GM23338 (cell line): Measurements from ENCODE around the gene LOXL4. TPM values are rescaled to one million over a fixed set of nuclear protein-coding genes. Genes with fewer than 3 reads are reported as not detected.

ENCODE experiments used
- ATAC-seq: fragments of 200-7000 bp; cut with Tn5 transposase; 3 replicates; pipeline ENCODE4 v1.9.1; 2020
- DNase-seq: peaks from one replicate; pipeline ENCODE4 v3.0.0-alpha.2; 2015; ENCODE audit warnings: low spot score
- H2AFZ ChIP-seq: fragments of 200-600 bp; sonication (generic); 2 replicates; pipeline ENCODE4 v1.8.0; 2016; ENCODE audit warnings: antibody characterized with exemption, mild to moderate bottlenecking, moderate library complexity
- H3F3A ChIP-seq: fragments of 200-600 bp; sonication (generic); replicated peaks from 2 replicates; pipeline ENCODE4 v1.8.0; 2017; ENCODE audit warnings: antibody characterized with exemption, mixed run types, low read depth
- H3K27ac ChIP-seq: fragments of 200-600 bp; sonication (generic); 2 replicates; pipeline ENCODE4 v1.6.1; 2016; ENCODE audit warnings: low read depth
- H3K27me3 ChIP-seq: fragments of 200-600 bp; sonication (generic); 2 replicates; pipeline ENCODE4 v1.8.0; 2016; ENCODE audit warnings: mild to moderate bottlenecking, mixed run types, moderate library complexity; ENCODE audit not compliant: insufficient read depth
- H3K36me3 ChIP-seq: fragments of 200-600 bp; sonication (generic); 2 replicates; pipeline ENCODE4 v1.8.0; 2016; ENCODE audit warnings: mild to moderate bottlenecking; ENCODE audit not compliant: insufficient read depth
- H3K4me1 ChIP-seq: fragments of 200-600 bp; sonication (generic); 2 replicates; pipeline ENCODE4 v1.8.0; 2016; ENCODE audit warnings: mild to moderate bottlenecking, moderate library complexity; ENCODE audit not compliant: insufficient read depth
- H3K4me2 ChIP-seq: fragments of 200-600 bp; sonication (generic); 2 replicates; pipeline ENCODE4 v1.7.1; 2017; ENCODE audit warnings: mixed run types
- H3K4me3 ChIP-seq: fragments of 200-600 bp; sonication (generic); 2 replicates; pipeline ENCODE4 v1.6.1; 2016; ENCODE audit warnings: mixed run types
- H3K79me2 ChIP-seq: fragments of 200-600 bp; sonication (generic); replicated peaks from 2 replicates; pipeline ENCODE4 v1.8.0; 2017; ENCODE audit warnings: mild to moderate bottlenecking; ENCODE audit not compliant: insufficient read depth
- H3K9me2 ChIP-seq: fragments of 200-600 bp; sonication (generic); 2 replicates; pipeline ENCODE4 v1.8.0; 2017; ENCODE audit not compliant: insufficient read depth
- H4K20me1 ChIP-seq: fragments of 200-600 bp; sonication (generic); replicated peaks from 2 replicates; pipeline ENCODE4 v1.8.0; 2017; ENCODE audit warnings: mild to moderate bottlenecking; ENCODE audit not compliant: insufficient read depth
- H3K27ac Mint-ChIP-seq: 2 replicates; pipeline ENCODE4 v1.8.0; 2020; ENCODE audit warnings: inconsistent platforms, mild to moderate bottlenecking, moderate library complexity, mixed read lengths
- H3K27me3 Mint-ChIP-seq: 3 replicates; pipeline ENCODE4 v1.8.0; 2022; ENCODE audit warnings: low read depth, mild to moderate bottlenecking, moderate library complexity, mixed read lengths, inconsistent platforms; ENCODE audit not compliant: insufficient read depth, poor library complexity
- H3K36me3 Mint-ChIP-seq: 3 replicates; pipeline ENCODE4 v1.8.0; 2021; ENCODE audit warnings: low read depth, mild to moderate bottlenecking, inconsistent platforms, moderate library complexity, mixed read lengths
- H3K4me1 Mint-ChIP-seq: 3 replicates; pipeline ENCODE4 v1.8.0; 2020; ENCODE audit warnings: mild to moderate bottlenecking, inconsistent platforms, mixed read lengths
- H3K4me3 Mint-ChIP-seq: 3 replicates; pipeline ENCODE4 v1.8.0; 2021; ENCODE audit warnings: moderate library complexity, mild to moderate bottlenecking, inconsistent platforms, mixed read lengths
- H3K9me3 Mint-ChIP-seq: 3 replicates; pipeline ENCODE4 v1.8.0; 2020; ENCODE audit warnings: moderate library complexity, mild to moderate bottlenecking, inconsistent platforms, mixed read lengths
- CREB1 ChIP-seq: fragments of 250-450 bp; sonication (Bioruptor Pico); IDR thresholded peaks from 2 replicates; pipeline ENCODE4 v1.5.0; 2020; ENCODE audit warnings: low read depth, mild to moderate bottlenecking, moderate library complexity
- CTCF ChIP-seq, 2 experiments: fragments of 200-600 bp in 1 of 2; sonication (generic) in 1 of 2; conservative IDR thresholded peaks; 2 replicates each; pipeline versions ENCODE4 v1.5.1 to v1.6.1; 2016 to 2017; ENCODE audit warnings: antibody characterized with exemption in 2 of 2, low read depth in 2 of 2, mild to moderate bottlenecking in 2 of 2, moderate library complexity in 1 of 2
- ETS1 ChIP-seq: IDR thresholded peaks from 2 replicates; pipeline ENCODE4 v1.6.1; 2016; ENCODE audit warnings: antibody characterized with exemption
- EZH2 ChIP-seq: fragments of 200-600 bp; sonication (generic); IDR thresholded peaks from one replicate; pipeline ENCODE4 v1.8.0; 2017; ENCODE audit warnings: antibody characterized with exemption, mild to moderate bottlenecking, low read depth; ENCODE audit not compliant: unreplicated experiment
- EZH2phosphoT487 ChIP-seq: fragments of 200-600 bp; sonication (generic); IDR thresholded peaks from one replicate; pipeline ENCODE4 v1.8.1; 2018; ENCODE audit warnings: antibody characterized with exemption; ENCODE audit not compliant: unreplicated experiment
- JUNB ChIP-seq: IDR thresholded peaks from one replicate; pipeline ENCODE4 v1.6.1; 2016; ENCODE audit warnings: antibody characterized with exemption; ENCODE audit not compliant: unreplicated experiment
- NANOG ChIP-seq: IDR thresholded peaks from 2 replicates; pipeline ENCODE4 v1.6.1; 2016; ENCODE audit warnings: antibody characterized with exemption, borderline replicate concordance
- POLR2AphosphoS5 ChIP-seq: IDR thresholded peaks from 2 replicates; pipeline ENCODE4 v1.6.1; 2016; ENCODE audit warnings: antibody characterized with exemption, low read depth
- REST ChIP-seq: IDR thresholded peaks from one replicate; pipeline ENCODE4 v1.6.1; 2018; ENCODE audit warnings: antibody characterized with exemption; ENCODE audit not compliant: unreplicated experiment
- STAT1 ChIP-seq: IDR thresholded peaks from one replicate; pipeline ENCODE4 v1.6.1; 2016; ENCODE audit warnings: antibody characterized with exemption; ENCODE audit not compliant: unreplicated experiment
- ZNF114 ChIP-seq: fragments of 250-450 bp; sonication (Bioruptor Pico); IDR thresholded peaks from 2 replicates; pipeline ENCODE4 v1.5.0; 2020; ENCODE audit warnings: mild to moderate bottlenecking, moderate library complexity
- ZNF331 ChIP-seq: fragments of 250-450 bp; sonication (Bioruptor Pico); IDR thresholded peaks from 2 replicates; pipeline ENCODE4 v1.5.0; 2020; ENCODE audit warnings: low read depth, mild to moderate bottlenecking, moderate library complexity
- ZNF462 ChIP-seq: fragments of 250-450 bp; sonication (Bioruptor Pico); IDR thresholded peaks from 2 replicates; pipeline ENCODE4 v1.5.0; 2020; ENCODE audit warnings: mild to moderate bottlenecking, moderate library complexity
- polyA plus RNA-seq: library from polyadenylated mRNA; unstranded; fragments of >200 nt; fragmentation: Nextera tagmentation; extraction: Ambion mirVana; gene quantifications from 2 replicates; pipeline ENCODE4 v1.2.1, GENCODE V29; 2016
- total RNA-seq: library from RNA; depleted of rRNA; stranded (reverse); fragments of >200 nt; shearing (Covaris generic); gene quantifications from 2 replicates; pipeline ENCODE4 v1.2.3, GENCODE V29; 2014

Gene LOXL4
- total and polyA plus RNA-seq, 2 experiments from 2014 or later, result 0.21 to 0.38 TPM

- H3K4me1 Mint-ChIP-seq, result no peaks in the 10 kb centered on the region
- Histone ChIP-seq H3K4me3 (no peak overlapping the region), H4K20me1 (no peaks in the 10 kb centered on the region), H3K27me3 (no peaks in the 10 kb centered on the region), H3K36me3 (no peaks in the 10 kb centered on the region), H3F3A (no peaks in the 10 kb centered on the region), H3K79me2 (no peaks in the 10 kb centered on the region), H3K4me2 (no peak overlapping the region), H3K27ac (no peak overlapping the region), H3K9me2 (no peaks in the 10 kb centered on the region), H2AFZ (no peak overlapping the region), H3K4me1 (no peaks in the 10 kb centered on the region)
- H3K4me3 Mint-ChIP-seq, result no peak overlapping the region
- DNase-seq, result no peak
- no peak for ATAC-seq
- H3K9me3 Mint-ChIP-seq, result no peaks in the 10 kb centered on the region; the same call in 2 of the 3 replicates
- TF ChIP-seq EZH2phosphoT487, result no peak
- no peak for TF ChIP-seq NANOG
- TF ChIP-seq POLR2AphosphoS5, result no peak
- no peak for TF ChIP-seq STAT1
- TF ChIP-seq JUNB, result no peak
- TF ChIP-seq ETS1, result no peak
- TF ChIP-seq ZNF462 (CRISPR knock-in tag), result no peak
- no peak for TF ChIP-seq EZH2
- no peak for TF ChIP-seq ZNF331 (CRISPR knock-in tag)
- TF ChIP-seq CTCF (conservative IDR thresholded peaks at IDR 0.05; ENCODE audit: low read depth in 2 of 2), result no peak
- TF ChIP-seq REST, result no peak
- TF ChIP-seq CREB1 (CRISPR knock-in tag), result no peak
- TF ChIP-seq ZNF114, result no peak
- no peaks in the 10 kb centered on the region for H3K36me3 Mint-ChIP-seq
- H3K27me3 Mint-ChIP-seq, result peaks cover 3% of the 10 kb centered on the region
- H3K27ac Mint-ChIP-seq, result no peak overlapping the region
Observed at GRCh38 chr10:98287321-98287720, 19.3 kb upstream of the LOXL4 start.
